ENCODE data around the gene PDXP.
"Not testable (repeated sequence)": the region's sequence is repeated elsewhere in the genome, so short reads cannot be mapped to it uniquely, and the experiment has no call there.

Gene PDXP

GRCh38 chr22:37647317-37647716 is 11.2 kb upstream of the PDXP start:
- no peak for DNase-seq (ENCODE audit: low read depth)

GRCh38 chr22:37647928-37648327 is 10.6 kb upstream of the PDXP start:
- no peak for DNase-seq (ENCODE audit: low read depth)

- DNase-seq (ENCODE audit: low read depth) = no peak
Measured at GRCh38 chr22:37650463-37651136, 7.9 kb upstream of the PDXP start.

- no peak for DNase-seq (ENCODE audit: low read depth)
Measured at GRCh38 chr22:37654563-37655251, 3.8 kb upstream of the PDXP start.

GRCh38 chr22:37655252-37655563 is 3.3 kb upstream of the PDXP start:
- no peak for DNase-seq (ENCODE audit: low read depth)

GRCh38 chr22:37656583-37656982 is 1.9 kb upstream of the PDXP start:
- not testable (repeated sequence) for DNase-seq (ENCODE audit: low read depth)

- no peak for DNase-seq (ENCODE audit: low read depth)
Measured at GRCh38 chr22:37657590-37658132, 862 bp upstream of the PDXP start.

GRCh38 chr22:37659066-37659896 is 758 bp downstream of the PDXP start:
- DNase-seq (ENCODE audit: low read depth) = no peak

GRCh38 chr22:37659897-37660708 is 1.6 kb downstream of the PDXP start:
- DNase-seq (ENCODE audit: low read depth) = no peak

- DNase-seq (ENCODE audit: low read depth) = no peak
Measured at GRCh38 chr22:37660709-37661045, 2.2 kb downstream of the PDXP start.

GRCh38 chr22:37661160-37661924 is 2.8 kb downstream of the PDXP start:
- no peak for DNase-seq (ENCODE audit: low read depth)

GRCh38 chr22:37662039-37662438 is 3.5 kb downstream of the PDXP start:
- DNase-seq (ENCODE audit: low read depth) = no peak

GRCh38 chr22:37663521-37664140 is 5.1 kb downstream of the PDXP start:
- DNase-seq (ENCODE audit: low read depth) = no peak

- no peak for DNase-seq (ENCODE audit: low read depth)
Measured at GRCh38 chr22:37664249-37665101, 6.0 kb downstream of the PDXP start.

GRCh38 chr22:37665487-37665886 is 7.0 kb downstream of the PDXP start:
- DNase-seq (ENCODE audit: low read depth) = no peak

- DNase-seq (ENCODE audit: low read depth) = no peak
Measured at GRCh38 chr22:37669586-37669985, 11.1 kb downstream of the PDXP start.

- no peak for DNase-seq (ENCODE audit: low read depth)
Measured at GRCh38 chr22:37672206-37672919, 13.8 kb downstream of the PDXP start.

- DNase-seq (ENCODE audit: low read depth) = no peak
Measured at GRCh38 chr22:37672920-37673455, 14.5 kb downstream of the PDXP start.

GRCh38 chr22:37674248-37674647 is 15.7 kb downstream of the PDXP start:
- DNase-seq (ENCODE audit: low read depth) = no peak

All from activated T-cell treated with anti-CD3 and anti-CD28 coated beads for 48 hours (primary cell).